CD4-positive, alpha-beta T cell (primary cell): ENCODE data around the gene VASN. TPM values are rescaled to one million over a fixed set of nuclear protein-coding genes. Genes with fewer than 3 reads are reported as not detected.
A peak's percentile ranks its signal among the peaks of the same experiment; 100 is the strongest.

Experiments
- ATAC-seq: fragments of 200-7000 bp; cut with Tn5 transposase; one replicate; pipeline ENCODE4 v1.10.0; 2022; ENCODE audit warnings: mild to moderate bottlenecking; ENCODE audit not compliant: poor library complexity
- CTCF ChIA-PET: fragments of 350-600 bp; sonication (Branson Sonifier 250); formaldehyde crosslinking; loops from one replicate; lab custom pipeline; 2021; ENCODE audit warnings: antibody characterized with exemption, inconsistent platforms; lab: Charles Lee
- POLR2A ChIA-PET: fragments of 350-600 bp; sonication (Branson Sonifier 250); formaldehyde crosslinking; loops from one replicate; lab custom pipeline; 2021; ENCODE audit warnings: antibody characterized with exemption, inconsistent platforms; lab: Charles Lee
- DNase-seq, 14 experiments: peaks; one replicate each; pipeline ENCODE4 v3.0.0-alpha.2; 2013 to 2020; ENCODE audit warnings: mixed read lengths in 2 of 14
- H3K27ac ChIP-seq, 2 donors: one replicate each; pipeline versions ENCODE4 v1.5.1 to v1.7.0; 2013; ENCODE audit warnings: low read length in 2 of 2, low read depth in 1 of 2, mild to moderate bottlenecking in 1 of 2
- H3K27me3 ChIP-seq, 2 experiments: 1 replicate in 1 of 2; 2 replicates in 1 of 2; pipeline versions ENCODE4 v1.6.1 to v1.7.0; 2013; ENCODE audit warnings: low read length in 2 of 2, control low read depth in 1 of 2, mild to moderate bottlenecking in 1 of 2, moderate library complexity in 1 of 2; ENCODE audit not compliant: insufficient read depth in 2 of 2, control insufficient read depth in 1 of 2
- H3K36me3 ChIP-seq: one replicate; pipeline ENCODE4 v1.6.1; 2013; ENCODE audit warnings: low read length, control low read depth; ENCODE audit not compliant: insufficient read depth
- H3K4me1 ChIP-seq: one replicate; pipeline ENCODE4 v1.6.1; 2013; ENCODE audit warnings: low read length, control low read depth; ENCODE audit not compliant: insufficient read depth
- H3K4me3 ChIP-seq: one replicate; pipeline ENCODE4 v1.5.1; 2013; ENCODE audit warnings: mild to moderate bottlenecking, low read length, moderate library complexity
- H3K9me3 ChIP-seq, 2 experiments: 1 replicate in 1 of 2; 2 replicates in 1 of 2; pipeline versions ENCODE4 v1.6.1 to v1.7.0; 2013; ENCODE audit warnings: low read length in 2 of 2, mild to moderate bottlenecking in 2 of 2, control low read depth in 1 of 2, moderate library complexity in 1 of 2; ENCODE audit not compliant: control insufficient read depth in 1 of 2, insufficient read depth in 1 of 2
- H3K27ac Mint-ChIP-seq: one replicate; pipeline ENCODE4 v1.8.0; 2020; ENCODE audit warnings: mixed read lengths
- H3K27me3 Mint-ChIP-seq: one replicate; pipeline ENCODE4 v1.8.0; 2021; ENCODE audit warnings: mixed read lengths
- H3K36me3 Mint-ChIP-seq: one replicate; pipeline ENCODE4 v1.8.0; 2021; ENCODE audit warnings: low read depth, mixed read lengths
- H3K4me1 Mint-ChIP-seq: one replicate; pipeline ENCODE4 v1.8.0; 2021; ENCODE audit warnings: low read depth, mixed read lengths
- H3K4me3 Mint-ChIP-seq: one replicate; pipeline ENCODE4 v1.8.0; 2020; ENCODE audit warnings: mild to moderate bottlenecking, mixed read lengths
- H3K9me3 Mint-ChIP-seq: one replicate; pipeline ENCODE4 v1.8.0; 2020; ENCODE audit warnings: mixed read lengths
- intact Hi-C, 2 experiments: fragments of 100-400 bp; cut with DNase I in 1 of 2; cut with micrococcal nuclease in 1 of 2; formaldehyde crosslinking; loops; one replicate each; pipeline versions ENCODE4 v1.15.1 to v1.9.0; 2023 to 2025; cut with DNase I, micrococcal nuclease
- total RNA-seq, 174 experiments: library from RNA in 2 of 174; stranded (reverse) in 2 of 174; gene quantifications; one replicate each; pipeline ENCODE4 v1.2.3 and lab custom pipeline; 2021 to 2026
- TF ChIP-seq, protein P1 (sequence below): fragments of 200-600 bp; IDR thresholded peaks from one replicate; pipeline ENCODE4 v1.8.0; 2022; ENCODE audit warnings: antibody characterized with exemption, mild to moderate bottlenecking

The VASN gene
- total RNA-seq, 2 experiments from 2014 or later: 0.70 to 0.77 TPM

DNA sequence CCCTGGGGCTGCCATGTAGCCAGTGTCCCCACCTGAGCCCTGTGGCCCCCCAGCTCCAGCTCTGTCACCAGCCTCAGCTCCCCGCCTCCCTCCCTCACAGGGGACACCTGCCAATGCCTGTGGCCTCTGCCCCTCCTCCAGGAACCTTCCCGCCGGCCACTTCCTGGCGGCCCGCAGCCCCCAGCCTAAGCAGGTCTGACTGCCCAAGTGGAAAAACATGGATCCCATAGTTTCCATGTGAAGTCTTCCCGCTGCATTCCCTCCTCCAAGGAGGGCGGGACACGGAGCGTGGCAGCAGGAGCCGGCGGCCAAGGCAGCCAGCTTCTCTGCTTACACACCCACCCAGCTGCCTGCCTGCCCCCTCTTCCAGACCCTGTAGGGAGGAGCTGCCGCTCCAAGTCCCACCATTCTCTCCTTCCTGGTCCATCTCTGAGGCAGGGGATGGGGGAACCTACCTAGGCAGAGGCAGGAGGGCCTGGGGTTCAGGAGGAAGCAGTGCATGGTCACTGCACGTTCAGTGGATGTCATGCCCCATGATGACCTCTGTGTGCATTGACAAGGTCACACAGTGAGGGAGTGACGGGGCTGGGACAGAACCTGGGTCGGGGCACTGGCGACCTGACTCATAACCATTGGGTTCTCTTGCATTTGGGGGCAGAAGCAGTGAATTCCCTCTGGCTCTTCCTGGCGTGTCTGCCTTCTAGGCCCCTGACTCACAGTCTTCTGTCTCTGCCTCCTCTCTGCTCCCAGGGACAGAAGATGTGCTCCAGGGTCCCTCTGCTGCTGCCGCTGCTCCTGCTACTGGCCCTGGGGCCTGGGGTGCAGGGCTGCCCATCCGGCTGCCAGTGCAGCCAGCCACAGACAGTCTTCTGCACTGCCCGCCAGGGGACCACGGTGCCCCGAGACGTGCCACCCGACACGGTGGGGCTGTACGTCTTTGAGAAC lies 8.7 kb downstream of the VASN start:
- H3K4me3 Mint-ChIP-seq: peak overlapping the region; percentile 60
- no peak for ATAC-seq

DNA sequence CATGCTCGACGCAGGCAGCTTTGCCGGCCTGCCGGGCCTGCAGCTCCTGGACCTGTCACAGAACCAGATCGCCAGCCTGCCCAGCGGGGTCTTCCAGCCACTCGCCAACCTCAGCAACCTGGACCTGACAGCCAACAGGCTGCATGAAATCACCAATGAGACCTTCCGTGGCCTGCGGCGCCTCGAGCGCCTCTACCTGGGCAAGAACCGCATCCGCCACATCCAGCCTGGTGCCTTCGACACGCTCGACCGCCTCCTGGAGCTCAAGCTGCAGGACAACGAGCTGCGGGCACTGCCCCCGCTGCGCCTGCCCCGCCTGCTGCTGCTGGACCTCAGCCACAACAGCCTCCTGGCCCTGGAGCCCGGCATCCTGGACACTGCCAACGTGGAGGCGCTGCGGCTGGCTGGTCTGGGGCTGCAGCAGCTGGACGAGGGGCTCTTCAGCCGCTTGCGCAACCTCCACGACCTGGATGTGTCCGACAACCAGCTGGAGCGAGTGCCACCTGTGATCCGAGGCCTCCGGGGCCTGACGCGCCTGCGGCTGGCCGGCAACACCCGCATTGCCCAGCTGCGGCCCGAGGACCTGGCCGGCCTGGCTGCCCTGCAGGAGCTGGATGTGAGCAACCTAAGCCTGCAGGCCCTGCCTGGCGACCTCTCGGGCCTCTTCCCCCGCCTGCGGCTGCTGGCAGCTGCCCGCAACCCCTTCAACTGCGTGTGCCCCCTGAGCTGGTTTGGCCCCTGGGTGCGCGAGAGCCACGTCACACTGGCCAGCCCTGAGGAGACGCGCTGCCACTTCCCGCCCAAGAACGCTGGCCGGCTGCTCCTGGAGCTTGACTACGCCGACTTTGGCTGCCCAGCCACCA lies 9.7 kb downstream of the VASN start:
- TF ChIP-seq, protein P1, sequence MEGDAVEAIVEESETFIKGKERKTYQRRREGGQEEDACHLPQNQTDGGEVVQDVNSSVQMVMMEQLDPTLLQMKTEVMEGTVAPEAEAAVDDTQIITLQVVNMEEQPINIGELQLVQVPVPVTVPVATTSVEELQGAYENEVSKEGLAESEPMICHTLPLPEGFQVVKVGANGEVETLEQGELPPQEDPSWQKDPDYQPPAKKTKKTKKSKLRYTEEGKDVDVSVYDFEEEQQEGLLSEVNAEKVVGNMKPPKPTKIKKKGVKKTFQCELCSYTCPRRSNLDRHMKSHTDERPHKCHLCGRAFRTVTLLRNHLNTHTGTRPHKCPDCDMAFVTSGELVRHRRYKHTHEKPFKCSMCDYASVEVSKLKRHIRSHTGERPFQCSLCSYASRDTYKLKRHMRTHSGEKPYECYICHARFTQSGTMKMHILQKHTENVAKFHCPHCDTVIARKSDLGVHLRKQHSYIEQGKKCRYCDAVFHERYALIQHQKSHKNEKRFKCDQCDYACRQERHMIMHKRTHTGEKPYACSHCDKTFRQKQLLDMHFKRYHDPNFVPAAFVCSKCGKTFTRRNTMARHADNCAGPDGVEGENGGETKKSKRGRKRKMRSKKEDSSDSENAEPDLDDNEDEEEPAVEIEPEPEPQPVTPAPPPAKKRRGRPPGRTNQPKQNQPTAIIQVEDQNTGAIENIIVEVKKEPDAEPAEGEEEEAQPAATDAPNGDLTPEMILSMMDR: no peak
- Mint-ChIP-seq H3K27me3 (no peaks in the 10 kb centered on the region), H3K27ac (peak overlapping the region; percentile 80), H3K36me3 (peaks cover 76% of the 10 kb centered on the region), H3K4me1 (peaks cover 8% of the 10 kb centered on the region), H3K4me3 (peak overlapping the region; percentile 60), H3K9me3 (no peaks in the 10 kb centered on the region)
- ATAC-seq (no peak), DNase-seq (no peak)
- ChIA-PET POLR2A (no interaction called here), CTCF (interaction anchor here (1.0 kb wide), 1 partner anchor 21 kb away, joined by 3 read pairs; no protein-coding TSS in a partner anchor)
- Histone ChIP-seq H3K4me3 (no peak overlapping the region), H3K9me3 (no peaks in the 10 kb centered on the region), H3K36me3 (peaks cover 76% of the 10 kb centered on the region), H3K27me3 (no peaks in the 10 kb centered on the region), H3K4me1 (peaks cover 33% of the 10 kb centered on the region), H3K27ac (no peak overlapping the region)
- intact Hi-C loops: no loop called here

More for the DNA sequence above, 8.7 kb downstream of the VASN start:
- TF ChIP-seq, protein P1: no peak
- Histone ChIP-seq H3K27ac (no peak overlapping the region), H3K9me3 (no peaks in the 10 kb centered on the region), H3K4me3 (no peak overlapping the region), H3K36me3 (peaks cover 75% of the 10 kb centered on the region), H3K4me1 (peaks cover 40% of the 10 kb centered on the region), H3K27me3 (no peaks in the 10 kb centered on the region)
- Mint-ChIP-seq H3K4me1 (peaks cover 13% of the 10 kb centered on the region), H3K36me3 (peaks cover 72% of the 10 kb centered on the region), H3K27ac (peak overlapping the region; percentile 73), H3K9me3 (no peaks in the 10 kb centered on the region), H3K27me3 (no peaks in the 10 kb centered on the region)
- ChIA-PET CTCF (no interaction called here), POLR2A (no interaction called here)
- DNase-seq: no peak
- intact Hi-C loops: no loop called here

GRCh38 chr16:4381935-4382794 lies 10.5 kb downstream of the VASN start:
- DNase-seq: no peak
- H3K9me3 Mint-ChIP-seq: no peaks in the 10 kb centered on the region
- ATAC-seq: peak; percentile 2
- Histone ChIP-seq H3K4me1 (peaks cover 26% of the 10 kb centered on the region), H3K36me3 (peaks cover 84% of the 10 kb centered on the region), H3K27ac (no peak overlapping the region), H3K27me3 (no peaks in the 10 kb centered on the region), H3K4me3 (no peak overlapping the region), H3K9me3 (no peaks in the 10 kb centered on the region)
- H3K36me3 Mint-ChIP-seq: peaks cover 81% of the 10 kb centered on the region
- peak overlapping the region; percentile 80 for H3K27ac Mint-ChIP-seq
- ChIA-PET CTCF (interaction anchor here (1.0 kb wide), 1 partner anchor 20 kb away, joined by 3 read pairs; no protein-coding TSS in a partner anchor), POLR2A (no interaction called here)
- no peaks in the 10 kb centered on the region for H3K27me3 Mint-ChIP-seq
- TF ChIP-seq, protein P1: no peak
- peaks cover 8% of the 10 kb centered on the region for H3K4me1 Mint-ChIP-seq
- intact Hi-C loops: no loop called here
- peak overlapping the region; percentile 56 for H3K4me3 Mint-ChIP-seq
